AG08395 (cell line): ENCODE measurements around the gene IL1R2.
"Not testable (repeated sequence)": the region's sequence is repeated elsewhere in the genome, so short reads cannot be mapped to it uniquely, and the experiment has no call there.

ENCODE experiments used
- DNase-seq: peaks from one replicate; pipeline ENCODE4 v3.0.0; 2012; ENCODE audit warnings: mixed read lengths, low spot score

The IL1R2 gene

GRCh38 chr2:102061962-102062795, 70.4 kb downstream of the IL1R2 start:
- DNase-seq = peak; percentile 73

- no peak for DNase-seq
Measured at GRCh38 chr2:102062802-102063201, 71.0 kb downstream of the IL1R2 start.

- peak; percentile 63 for DNase-seq
Measured at GRCh38 chr2:102063487-102063911, 71.7 kb downstream of the IL1R2 start.

- DNase-seq = peak; percentile 96
Measured at GRCh38 chr2:102063941-102064678, 72.3 kb downstream of the IL1R2 start.

GRCh38 chr2:102064679-102065674, 73.2 kb downstream of the IL1R2 start:
- DNase-seq = peak; percentile 52

- no peak for DNase-seq
Measured at GRCh38 chr2:102065675-102066252, 74.0 kb downstream of the IL1R2 start.

- no peak for DNase-seq
Measured at GRCh38 chr2:102066554-102066953, 74.8 kb downstream of the IL1R2 start.

GRCh38 chr2:102068126-102068525, 76.4 kb downstream of the IL1R2 start:
- DNase-seq = not testable (repeated sequence)

GRCh38 chr2:102069311-102069974, 77.7 kb downstream of the IL1R2 start:
- DNase-seq = no peak

GRCh38 chr2:102070058-102070642, 78.4 kb downstream of the IL1R2 start:
- DNase-seq = peak; percentile 82

- DNase-seq = no peak
Measured at GRCh38 chr2:102072741-102073140, 81.0 kb downstream of the IL1R2 start.

- DNase-seq = no peak
Measured at GRCh38 chr2:102073168-102073724, 81.5 kb downstream of the IL1R2 start.

GRCh38 chr2:102074152-102074783, 82.5 kb downstream of the IL1R2 start:
- no peak for DNase-seq

GRCh38 chr2:102075479-102075878, 83.7 kb downstream of the IL1R2 start:
- no peak for DNase-seq

GRCh38 chr2:102076512-102076911, 84.8 kb downstream of the IL1R2 start:
- no peak for DNase-seq
